HEK293 (cell line): ENCODE measurements around the gene LLGL2.

Experiments
- CTCF ChIA-PET: fragments of 350-600 bp; formaldehyde crosslinking; extraction: SDS; loops from one replicate; lab custom pipeline; 2021; ENCODE audit warnings: antibody characterized with exemption; lab: Yijun Ruan, JAX
- POLR2A ChIA-PET: fragments of 300-600 bp; formaldehyde crosslinking; extraction: SDS; loops from one replicate; lab custom pipeline; 2020; ENCODE audit warnings: antibody characterized with exemption, inconsistent platforms; lab: Yijun Ruan, JAX
- H3K27ac ChIP-seq: fragments of 200-500 bp; sonication (Bioruptor generic); 2 replicates; pipeline ENCODE4 v1.5.1; 2014; ENCODE audit warnings: low read depth, low read length, control low read depth, inconsistent platforms; ENCODE audit errors: extremely low read depth
- H3K36me3 ChIP-seq, 2 experiments: fragments of 200-500 bp in 1 of 2; sonication (Bioruptor generic) in 1 of 2; 1 replicate in 1 of 2; 2 replicates in 1 of 2; pipeline ENCODE4 v1.5.1; 2014 to 2017; ENCODE audit warnings: inconsistent platforms in 2 of 2, low read length in 2 of 2; ENCODE audit not compliant: control insufficient read depth in 2 of 2, insufficient read depth in 1 of 2
- H3K4me1 ChIP-seq: fragments of 200-500 bp; sonication (Bioruptor generic); 2 replicates; pipeline ENCODE4 v1.5.1; 2014; ENCODE audit warnings: mild to moderate bottlenecking, low read length, inconsistent platforms; ENCODE audit not compliant: control insufficient read depth, insufficient read depth
- H3K4me3 ChIP-seq: 2 replicates; pipeline ENCODE4 v1.5.1; 2011; ENCODE audit warnings: low read depth, mild to moderate bottlenecking, control low read depth, low read length, moderate library complexity
- H3K9me3 ChIP-seq: fragments of 200-500 bp; sonication (Bioruptor generic); 2 replicates; pipeline ENCODE4 v1.5.1; 2014; ENCODE audit warnings: low read depth, low read length, inconsistent platforms; ENCODE audit not compliant: control insufficient read depth, insufficient read depth
- CTCF ChIP-seq: fragments of 450-650 bp; formaldehyde crosslinking; IDR thresholded peaks from 2 replicates; pipeline ENCODE4 v1.5.1; 2016; ENCODE audit warnings: missing biosample characterization, missing genetic modification characterization
- GLIS1 ChIP-seq: fragments of 450-650 bp; formaldehyde crosslinking; IDR thresholded peaks from 2 replicates; pipeline ENCODE4 v1.5.1; 2016; ENCODE audit warnings: missing biosample characterization, missing genetic modification characterization
- HOXA7 ChIP-seq: sonication (generic); formaldehyde crosslinking; IDR thresholded peaks from 2 replicates; pipeline ENCODE4 v1.8.1; 2022; ENCODE audit warnings: missing genetic modification reagents, borderline replicate concordance
- KLF1 ChIP-seq: fragments of 450-650 bp; formaldehyde crosslinking; IDR thresholded peaks from 2 replicates; pipeline ENCODE4 v1.5.1; 2016; ENCODE audit warnings: missing biosample characterization, missing genetic modification characterization
- KLF9 ChIP-seq: fragments of 450-650 bp; formaldehyde crosslinking; IDR thresholded peaks from 2 replicates; pipeline ENCODE4 v1.5.1; 2016; ENCODE audit warnings: missing biosample characterization, missing genetic modification characterization, low read depth
- SP2 ChIP-seq: fragments of 450-650 bp; formaldehyde crosslinking; IDR thresholded peaks from 2 replicates; pipeline ENCODE4 v1.5.1; 2016; ENCODE audit warnings: missing biosample characterization, missing genetic modification characterization
- YY1 ChIP-seq: fragments of 450-650 bp; formaldehyde crosslinking; IDR thresholded peaks from 2 replicates; pipeline ENCODE4 v1.5.1; 2018; ENCODE audit warnings: missing biosample characterization, missing genetic modification characterization
- YY2 ChIP-seq: fragments of 450-650 bp; formaldehyde crosslinking; IDR thresholded peaks from 2 replicates; pipeline ENCODE4 v1.5.1; 2016; ENCODE audit warnings: missing biosample characterization, missing genetic modification characterization
- ZBTB26 ChIP-seq: fragments of 450-650 bp; formaldehyde crosslinking; optimal IDR thresholded peaks from 2 replicates; pipeline ENCODE3; 2016; ENCODE audit warnings: missing biosample characterization, mild to moderate bottlenecking, missing genetic modification characterization
- ZBTB7A ChIP-seq: fragments of 450-650 bp; formaldehyde crosslinking; IDR thresholded peaks from 2 replicates; pipeline ENCODE4 v1.5.1; 2016; ENCODE audit warnings: low read depth, missing biosample characterization, missing genetic modification characterization
- ZNF16 ChIP-seq: fragments of 450-650 bp; formaldehyde crosslinking; IDR thresholded peaks from 2 replicates; pipeline ENCODE4 v1.5.1; 2016; ENCODE audit warnings: low read depth, missing biosample characterization, missing genetic modification characterization
- ZNF302 ChIP-seq: fragments of 450-650 bp; formaldehyde crosslinking; IDR thresholded peaks from 2 replicates; pipeline ENCODE4 v1.5.1; 2016; ENCODE audit warnings: missing biosample characterization, missing genetic modification characterization, low read depth
- ZNF335 ChIP-seq: fragments of 450-650 bp; formaldehyde crosslinking; conservative IDR thresholded peaks from 2 replicates; pipeline ENCODE4 v1.5.1; 2016; ENCODE audit warnings: missing biosample characterization, missing genetic modification characterization
- ZNF354C ChIP-seq: fragments of 450-650 bp; formaldehyde crosslinking; IDR thresholded peaks from 2 replicates; pipeline ENCODE4 v1.5.1; 2016; ENCODE audit warnings: missing biosample characterization, missing genetic modification characterization, low read depth, borderline replicate concordance
- ZNF366 ChIP-seq: fragments of 450-650 bp; formaldehyde crosslinking; conservative IDR thresholded peaks from 2 replicates; pipeline ENCODE4 v1.5.1; 2016; ENCODE audit warnings: missing biosample characterization, missing genetic modification characterization
- ZNF398 ChIP-seq: fragments of 450-650 bp; formaldehyde crosslinking; IDR thresholded peaks from 2 replicates; pipeline ENCODE4 v1.5.1; 2017; ENCODE audit warnings: missing biosample characterization, missing genetic modification characterization
- ZNF433 ChIP-seq: fragments of 450-650 bp; formaldehyde crosslinking; IDR thresholded peaks from 2 replicates; pipeline ENCODE4 v1.5.1; 2016; ENCODE audit warnings: missing biosample characterization, missing genetic modification characterization, low read depth
- ZNF549 ChIP-seq: fragments of 450-650 bp; IDR thresholded peaks from 2 replicates; pipeline ENCODE4 v1.5.1; 2018; ENCODE audit warnings: missing biosample characterization, missing genetic modification characterization, mild to moderate bottlenecking, inconsistent platforms, moderate library complexity
- ZNF610 ChIP-seq: fragments of 450-650 bp; formaldehyde crosslinking; IDR thresholded peaks from 2 replicates; pipeline ENCODE4 v1.5.1; 2016; ENCODE audit warnings: missing biosample characterization, missing genetic modification characterization, borderline replicate concordance
- ZNF623 ChIP-seq: fragments of 450-650 bp; formaldehyde crosslinking; IDR thresholded peaks from 2 replicates; pipeline ENCODE4 v1.5.1; 2016; ENCODE audit warnings: missing biosample characterization, missing genetic modification characterization
- ZNF626 ChIP-seq: fragments of 450-650 bp; sonication (Bioruptor Pico); formaldehyde crosslinking; IDR thresholded peaks from 2 replicates; pipeline ENCODE4 v1.5.1; 2018; ENCODE audit warnings: missing biosample characterization, missing genetic modification characterization, inconsistent platforms
- ZNF654 ChIP-seq: fragments of 450-650 bp; formaldehyde crosslinking; IDR thresholded peaks from 2 replicates; pipeline ENCODE4 v1.5.1; 2016; ENCODE audit warnings: low read depth, missing biosample characterization, missing genetic modification characterization
- ZNF660 ChIP-seq: fragments of 450-650 bp; IDR thresholded peaks from 2 replicates; pipeline ENCODE4 v1.5.1; 2018; ENCODE audit warnings: missing biosample characterization, mild to moderate bottlenecking, missing genetic modification characterization
- ZNF664 ChIP-seq: fragments of 450-650 bp; formaldehyde crosslinking; IDR thresholded peaks from 2 replicates; pipeline ENCODE4 v1.5.1; 2016; ENCODE audit warnings: missing biosample characterization, missing genetic modification characterization
- ZNF777 ChIP-seq: fragments of 450-650 bp; formaldehyde crosslinking; IDR thresholded peaks from 2 replicates; pipeline ENCODE4 v1.5.1; 2017; ENCODE audit warnings: missing biosample characterization, missing genetic modification characterization, borderline replicate concordance
- ZXDB ChIP-seq: fragments of 450-650 bp; formaldehyde crosslinking; IDR thresholded peaks from 2 replicates; pipeline ENCODE4 v1.5.1; 2016; ENCODE audit warnings: missing biosample characterization, missing genetic modification characterization
- TF ChIP-seq, protein P1 (sequence below): fragments of 450-650 bp; formaldehyde crosslinking; IDR thresholded peaks from 2 replicates; pipeline ENCODE4; 2016; ENCODE audit warnings: missing biosample characterization, missing genetic modification characterization
- TF ChIP-seq, protein P2 (sequence below): fragments of 450-650 bp; formaldehyde crosslinking; IDR thresholded peaks from 2 replicates; pipeline ENCODE4 v1.5.1; 2016; ENCODE audit warnings: missing biosample characterization, missing genetic modification characterization

The LLGL2 gene

GRCh38 chr17:75516619-75517296 lies 8.7 kb upstream of the LLGL2 start:
- CTCF ChIA-PET: interaction anchor here (0.6 to 3.3 kb wide), 34 partner anchors 8 to 276 kb away, joined by 3 to 20 read pairs (median 4); partner anchors contain the start of genes LLGL2, MIF4GD, SMIM5 and TMEM94
- H3K9me3 ChIP-seq: no peaks in the 10 kb centered on the region
- H3K4me1 ChIP-seq: no peaks in the 10 kb centered on the region
- peaks cover 22 to 53% of the 10 kb centered on the region in 2 experiments; a peak in 2 of 3 replicates for H3K36me3 ChIP-seq
- peak overlapping the region; percentile 71; the same call in 1 of the 2 replicates for H3K27ac ChIP-seq
- POLR2A ChIA-PET: interaction anchor here (0.6 to 1.7 kb wide), 18 partner anchors 8 to 644 kb away, joined by 3 to 35 read pairs (median 4); partner anchors contain the start of genes FDXR, GGA3, LLGL2 and MRPS7
- peak overlapping the region; percentile 87 for H3K4me3 ChIP-seq
- TF ChIP-seq ZNF433 (tag by site-specific recombination) (no peak), ZNF549 (tag by site-specific recombination) (no peak), ZNF16 (tag by site-specific recombination) (no peak), CTCF (tag by site-specific recombination) (no peak), KLF1 (tag by site-specific recombination) (0 out of 2 replicates have a peak, but pooled peaks have one; percentile 19), YY2 (tag by site-specific recombination) (no peak), ZNF623 (no peak), ZNF660 (tag by site-specific recombination) (peak; percentile 19; the same call in 1 of the 2 replicates), ZNF398 (tag by site-specific recombination) (peak; percentile 57), ZXDB (peak; percentile 41; the same call in 1 of the 2 replicates), ZNF335 (tag by site-specific recombination) (peak; percentile 93), ZNF664 (tag by site-specific recombination) (no peak), GLIS1 (tag by site-specific recombination) (peak; percentile 55; the same call in 1 of the 2 replicates), ZBTB26 (tag by site-specific recombination) (peak; percentile 44), ZNF354C (tag by site-specific recombination) (no peak), ZBTB7A (0 out of 2 replicates have a peak, but pooled peaks have one; percentile 53), SP2 (tag by site-specific recombination) (peak; percentile 43), ZNF626 (no peak), KLF9 (tag by site-specific recombination) (peak; percentile 62), ZNF654 (tag by site-specific recombination) (no peak), ZNF366 (tag by site-specific recombination) (no peak), ZNF610 (tag by site-specific recombination) (no peak), ZNF302 (tag by site-specific recombination) (no peak), YY1 (tag by site-specific recombination) (no peak), ZNF777 (tag by site-specific recombination) (peak; percentile 69; the same call in 1 of the 2 replicates), HOXA7 (CRISPR knock-in tag) (no peak)
- TF ChIP-seq, protein P1, sequence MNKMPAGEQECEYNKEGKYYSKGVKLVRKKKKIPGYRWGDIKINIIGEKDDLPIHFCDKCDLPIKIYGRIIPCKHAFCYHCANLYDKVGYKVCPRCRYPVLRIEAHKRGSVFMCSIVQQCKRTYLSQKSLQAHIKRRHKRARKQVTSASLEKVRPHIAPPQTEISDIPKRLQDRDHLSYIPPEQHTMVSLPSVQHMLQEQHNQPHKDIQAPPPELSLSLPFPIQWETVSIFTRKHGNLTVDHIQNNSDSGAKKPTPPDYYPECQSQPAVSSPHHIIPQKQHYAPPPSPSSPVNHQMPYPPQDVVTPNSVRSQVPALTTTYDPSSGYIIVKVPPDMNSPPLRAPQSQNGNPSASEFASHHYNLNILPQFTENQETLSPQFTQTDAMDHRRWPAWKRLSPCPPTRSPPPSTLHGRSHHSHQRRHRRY (tag by site-specific recombination): no peak
- TF ChIP-seq, protein P2, sequence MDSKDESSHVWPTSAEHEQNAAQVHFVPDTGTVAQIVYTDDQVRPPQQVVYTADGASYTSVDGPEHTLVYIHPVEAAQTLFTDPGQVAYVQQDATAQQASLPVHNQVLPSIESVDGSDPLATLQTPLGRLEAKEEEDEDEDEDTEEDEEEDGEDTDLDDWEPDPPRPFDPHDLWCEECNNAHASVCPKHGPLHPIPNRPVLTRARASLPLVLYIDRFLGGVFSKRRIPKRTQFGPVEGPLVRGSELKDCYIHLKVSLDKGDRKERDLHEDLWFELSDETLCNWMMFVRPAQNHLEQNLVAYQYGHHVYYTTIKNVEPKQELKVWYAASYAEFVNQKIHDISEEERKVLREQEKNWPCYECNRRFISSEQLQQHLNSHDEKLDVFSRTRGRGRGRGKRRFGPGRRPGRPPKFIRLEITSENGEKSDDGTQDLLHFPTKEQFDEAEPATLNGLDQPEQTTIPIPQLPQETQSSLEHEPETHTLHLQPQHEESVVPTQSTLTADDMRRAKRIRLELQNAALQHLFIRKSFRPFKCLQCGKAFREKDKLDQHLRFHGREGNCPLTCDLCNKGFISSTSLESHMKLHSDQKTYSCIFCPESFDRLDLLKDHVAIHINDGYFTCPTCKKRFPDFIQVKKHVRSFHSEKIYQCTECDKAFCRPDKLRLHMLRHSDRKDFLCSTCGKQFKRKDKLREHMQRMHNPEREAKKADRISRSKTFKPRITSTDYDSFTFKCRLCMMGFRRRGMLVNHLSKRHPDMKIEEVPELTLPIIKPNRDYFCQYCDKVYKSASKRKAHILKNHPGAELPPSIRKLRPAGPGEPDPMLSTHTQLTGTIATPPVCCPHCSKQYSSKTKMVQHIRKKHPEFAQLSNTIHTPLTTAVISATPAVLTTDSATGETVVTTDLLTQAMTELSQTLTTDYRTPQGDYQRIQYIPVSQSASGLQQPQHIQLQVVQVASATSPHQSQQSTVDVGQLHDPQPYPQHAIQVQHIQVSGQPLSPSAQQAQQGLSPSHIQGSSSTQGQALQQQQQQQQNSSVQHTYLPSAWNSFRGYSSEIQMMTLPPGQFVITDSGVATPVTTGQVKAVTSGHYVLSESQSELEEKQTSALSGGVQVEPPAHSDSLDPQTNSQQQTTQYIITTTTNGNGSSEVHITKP (tag by site-specific recombination): peak; percentile 49; the same call in 1 of the 2 replicates
